Neuronal stem cell (in vitro differentiated cells): ENCODE measurements around the gene MIB1. TPM values are rescaled to one million over a fixed set of nuclear protein-coding genes. Genes with fewer than 3 reads are reported as not detected.

Experiments used
- DNase-seq: peaks from one replicate; pipeline ENCODE4 v3.0.0-alpha.2; 2013; ENCODE audit warnings: low spot score
- H2AFZ ChIP-seq: one replicate; pipeline ENCODE4 v1.6.1; 2013; ENCODE audit warnings: mild to moderate bottlenecking, low read length, inconsistent platforms
- H2AK5ac ChIP-seq: 2 replicates; pipeline ENCODE4 v1.6.1; 2013; ENCODE audit warnings: low read depth, mild to moderate bottlenecking, inconsistent platforms, low read length, moderate library complexity, mixed read lengths
- H2BK120ac ChIP-seq: 2 replicates; pipeline ENCODE4 v1.6.1; 2013; ENCODE audit warnings: low read depth, mild to moderate bottlenecking, inconsistent platforms, low read length, moderate library complexity, mixed read lengths
- H2BK12ac ChIP-seq: one replicate; pipeline ENCODE4 v1.6.1; 2013; ENCODE audit warnings: low read length, inconsistent platforms
- H2BK15ac ChIP-seq: 2 replicates; pipeline ENCODE4 v1.6.1; 2013; ENCODE audit warnings: mild to moderate bottlenecking, low read length, inconsistent platforms, mixed read lengths
- H2BK5ac ChIP-seq: one replicate; pipeline ENCODE4 v1.6.1; 2013; ENCODE audit warnings: inconsistent platforms, mild to moderate bottlenecking, low read length, moderate library complexity
- H3K14ac ChIP-seq: one replicate; pipeline ENCODE4 v1.6.1; 2013; ENCODE audit warnings: low read length, inconsistent platforms
- H3K18ac ChIP-seq: 2 replicates; pipeline ENCODE4 v1.6.1; 2013; ENCODE audit warnings: low read length, inconsistent platforms
- H3K23ac ChIP-seq: 2 replicates; pipeline ENCODE4 v1.6.1; 2013; ENCODE audit warnings: low read depth, mild to moderate bottlenecking, mixed read lengths, low read length, inconsistent platforms; ENCODE audit not compliant: poor library complexity
- H3K27ac ChIP-seq: replicated peaks from 3 replicates; pipeline ENCODE4 v1.5.1; 2013; ENCODE audit warnings: low read length, inconsistent platforms
- H3K27me3 ChIP-seq, 3 experiments: 2 replicates each; pipeline ENCODE4 v1.6.1; 2013; ENCODE audit warnings: low read length in 3 of 3, mild to moderate bottlenecking in 2 of 3, inconsistent platforms in 1 of 3, low read depth in 1 of 3, mixed read lengths in 1 of 3, moderate library complexity in 1 of 3; ENCODE audit not compliant: control insufficient read depth in 3 of 3, insufficient read depth in 3 of 3
- H3K36me3 ChIP-seq, 2 donors: replicated peaks in 1 of 2; 2 replicates each; pipeline ENCODE4 v1.6.1; 2013; ENCODE audit warnings: low read length in 2 of 2; ENCODE audit not compliant: control insufficient read depth in 2 of 2, insufficient read depth in 2 of 2
- H3K4ac ChIP-seq: 2 replicates; pipeline ENCODE4 v1.6.1; 2013; ENCODE audit warnings: inconsistent platforms, mild to moderate bottlenecking, low read length, moderate library complexity
- H3K4me1 ChIP-seq, 2 donors: 1 replicate in 1 of 2; 2 replicates in 1 of 2; pipeline ENCODE4 v1.6.1; 2013; ENCODE audit warnings: low read length in 2 of 2, low read depth in 1 of 2; ENCODE audit not compliant: control insufficient read depth in 2 of 2, insufficient read depth in 1 of 2
- H3K4me2 ChIP-seq: one replicate; pipeline ENCODE4 v1.6.1; 2013; ENCODE audit warnings: mild to moderate bottlenecking, low read length, inconsistent platforms; ENCODE audit not compliant: insufficient read depth, poor library complexity, severe bottlenecking
- H3K4me3 ChIP-seq, 2 donors: 2 replicates each; pipeline ENCODE4 v1.5.1; 2013; ENCODE audit warnings: low read length in 2 of 2, mild to moderate bottlenecking in 2 of 2, inconsistent platforms in 1 of 2, moderate library complexity in 1 of 2
- H3K79me1 ChIP-seq: one replicate; pipeline ENCODE4 v1.6.1; 2013; ENCODE audit warnings: low read depth, mild to moderate bottlenecking, inconsistent platforms, low read length, moderate library complexity
- H3K9ac ChIP-seq: one replicate; pipeline ENCODE4 v1.6.1; 2013; ENCODE audit warnings: mild to moderate bottlenecking, low read depth, low read length, inconsistent platforms; ENCODE audit not compliant: poor library complexity
- H3K9me3 ChIP-seq, 2 donors: replicated peaks in 1 of 2; 2 replicates each; pipeline versions ENCODE3 to v1.6.1; 2013; ENCODE audit warnings: low read length in 2 of 2, mild to moderate bottlenecking in 2 of 2, inconsistent platforms in 1 of 2, low read depth in 1 of 2, mixed read lengths in 1 of 2, moderate library complexity in 1 of 2; ENCODE audit not compliant: control insufficient read depth in 2 of 2, insufficient read depth in 1 of 2
- H4K8ac ChIP-seq: one replicate; pipeline ENCODE4 v1.6.1; 2013; ENCODE audit warnings: low read depth, mild to moderate bottlenecking, inconsistent platforms, low read length, moderate library complexity
- H4K91ac ChIP-seq: one replicate; pipeline ENCODE4 v1.6.1; 2013; ENCODE audit warnings: low read length, low read depth, mild to moderate bottlenecking, inconsistent platforms; ENCODE audit not compliant: poor library complexity
- WGBS, 2 donors: extraction: QIAGEN DNeasy Blood & Tissue Kit; methylation state at CpG; one replicate each; pipeline ENCODE4 v1.1.7; 2013; ENCODE audit warnings: missing lambda C conversion rate in 2 of 2, mixed read lengths in 1 of 2; ENCODE audit not compliant: insufficient read length in 2 of 2, insufficient replicate concordance in 1 of 2; ENCODE audit errors: extremely low coverage in 2 of 2; 5-methylcytosine and 5-hydroxymethylcytosine counted together
- small RNA-seq: library from polyadenylated mRNA; stranded (forward); fragments of <200 nt; extraction: miRNeasy Mini kit (QIAGEN cat#:217004); gene quantifications from one replicate; pipeline ENCODE3, GENCODE V24; 2013; ENCODE audit not compliant: insufficient read depth

Gene MIB1

GRCh38 chr18:21915546-21915945, 175.0 kb downstream of the MIB1 start:
- Histone ChIP-seq H4K8ac (no peak overlapping the region), H3K27ac (no peak overlapping the region), H3K18ac (no peak overlapping the region), H3K9me3 (no peaks in the 10 kb centered on the region), H2BK15ac (no peak overlapping the region), H3K4me1 (no peaks in the 10 kb centered on the region), H2BK120ac (no peak overlapping the region), H3K4me2 (no peak overlapping the region), H4K91ac (no peak overlapping the region), H2BK12ac (no peak overlapping the region), H3K27me3 (peaks cover 0 to 12% (median 0%) of the 10 kb centered on the region in 3 experiments), H3K4ac (no peak overlapping the region), H2BK5ac (no peak overlapping the region), H3K36me3 (no peaks in the 10 kb centered on the region), H2AFZ (no peak overlapping the region), H3K14ac (no peak overlapping the region), H3K9ac (no peak overlapping the region), H2AK5ac (no peak overlapping the region), H3K23ac (no peak overlapping the region), H3K4me3 (no peak overlapping the region), H3K79me1 (no peaks in the 10 kb centered on the region)
- DNase-seq, result no peak
- WGBS, 2 donors, result no CpG with 5 or more reads among the region's 9 CpGs

GRCh38 chr18:21916594-21916993, 176.0 kb downstream of the MIB1 start:
- Histone ChIP-seq H3K9ac (no peak overlapping the region), H2AK5ac (no peak overlapping the region), H3K14ac (no peak overlapping the region), H3K18ac (no peak overlapping the region), H4K91ac (no peak overlapping the region), H3K4ac (no peak overlapping the region), H2BK12ac (no peak overlapping the region), H3K4me2 (no peak overlapping the region), H3K23ac (no peak overlapping the region), H3K4me1 (no peaks in the 10 kb centered on the region), H3K79me1 (no peaks in the 10 kb centered on the region), H2BK5ac (no peak overlapping the region), H3K9me3 (no peaks in the 10 kb centered on the region), H4K8ac (no peak overlapping the region), H3K27me3 (peaks cover 0 to 6% (median 0%) of the 10 kb centered on the region in 3 experiments), H2AFZ (no peak overlapping the region), H3K27ac (no peak overlapping the region), H3K4me3 (no peak overlapping the region), H2BK15ac (no peak overlapping the region), H3K36me3 (no peaks in the 10 kb centered on the region), H2BK120ac (no peak overlapping the region)
- DNase-seq, result no peak
- WGBS, 2 donors, result no CpG with 5 or more reads among the region's 2 CpGs

DNA sequence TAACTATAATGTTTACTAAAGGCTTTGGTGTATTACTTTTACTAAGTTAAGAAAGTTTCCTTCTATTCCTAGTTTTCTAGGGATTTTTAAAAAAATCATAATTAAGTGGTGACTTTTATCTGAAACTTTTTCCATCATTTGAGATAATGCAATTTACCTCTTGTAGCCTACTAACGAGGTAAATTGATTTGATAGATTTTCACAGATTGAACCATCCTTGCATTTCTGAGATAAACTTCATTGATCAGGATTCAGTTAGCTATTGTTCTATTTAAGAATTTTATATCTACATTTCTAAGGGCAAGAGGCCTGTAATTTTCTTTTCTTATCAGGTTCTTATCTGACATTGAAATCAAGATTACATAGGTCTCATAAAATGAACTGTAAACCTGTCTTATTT, 178.1 kb downstream of the MIB1 start:
- Histone ChIP-seq H3K9me3 (no peaks in the 10 kb centered on the region), H3K14ac (no peak overlapping the region), H3K9ac (no peak overlapping the region), H3K4ac (no peak overlapping the region), H2BK120ac (no peak overlapping the region), H3K27ac (no peak overlapping the region), H3K4me3 (no peak overlapping the region), H2BK12ac (no peak overlapping the region), H3K36me3 (no peaks in the 10 kb centered on the region), H3K18ac (no peak overlapping the region), H3K79me1 (no peaks in the 10 kb centered on the region), H2BK15ac (no peak overlapping the region), H4K8ac (no peak overlapping the region), H3K4me2 (no peak overlapping the region), H3K27me3 (no peaks in the 10 kb centered on the region), H2AK5ac (no peak overlapping the region), H2BK5ac (no peak overlapping the region), H3K4me1 (no peaks in the 10 kb centered on the region), H3K23ac (no peak overlapping the region), H2AFZ (no peak overlapping the region), H4K91ac (no peak overlapping the region)
- no CpG with 5 or more reads among the region's 1 CpG for WGBS, 2 donors
- DNase-seq, result no peak

Small RNA genes lying within 50 kb of the gene (small RNA-seq; reads per million reads assigned to genes)
- gene AC103987.3 (not detected), gene RF00019 (not detected), gene RF00045 (not detected), gene RF01241 (not detected), gene RN7SL233P (not detected), gene RNU6-1038P (not detected)
